Measurements from ENCODE around the gene ANO1.

Gene ANO1

DNA sequence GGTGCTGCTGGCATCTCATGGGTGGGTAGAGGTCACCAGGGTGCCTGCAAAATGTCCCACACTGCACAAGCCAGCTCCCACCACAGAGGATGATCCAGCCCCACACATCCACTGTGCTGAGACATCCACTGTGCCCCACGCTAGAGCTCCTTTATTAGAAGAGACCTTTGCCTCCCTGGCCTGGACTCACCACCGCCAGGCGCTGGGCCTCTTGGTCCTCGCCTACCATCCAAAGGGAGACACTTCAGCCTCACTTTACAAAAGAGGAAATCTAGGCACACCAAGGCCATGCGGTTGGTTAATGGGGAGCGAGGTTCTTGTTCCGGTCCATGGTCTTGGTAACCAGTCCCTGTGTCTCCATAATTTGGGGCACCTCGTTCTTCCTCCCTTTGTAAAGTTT, 3.4 kb upstream of the ANO1 start:
- Mint-ChIP-seq H3K27ac (no peak overlapping the region), H3K9me3 (no peaks in the 10 kb centered on the region), H3K4me1 (ENCODE audit: low read depth) (peaks cover 1% of the 10 kb centered on the region), H3K27me3 (ENCODE audit: low read depth) (peaks cover 79% of the 10 kb centered on the region), H3K4me3 (no peak overlapping the region), H3K36me3 (ENCODE audit: low read depth) (no peaks in the 10 kb centered on the region)

DNA sequence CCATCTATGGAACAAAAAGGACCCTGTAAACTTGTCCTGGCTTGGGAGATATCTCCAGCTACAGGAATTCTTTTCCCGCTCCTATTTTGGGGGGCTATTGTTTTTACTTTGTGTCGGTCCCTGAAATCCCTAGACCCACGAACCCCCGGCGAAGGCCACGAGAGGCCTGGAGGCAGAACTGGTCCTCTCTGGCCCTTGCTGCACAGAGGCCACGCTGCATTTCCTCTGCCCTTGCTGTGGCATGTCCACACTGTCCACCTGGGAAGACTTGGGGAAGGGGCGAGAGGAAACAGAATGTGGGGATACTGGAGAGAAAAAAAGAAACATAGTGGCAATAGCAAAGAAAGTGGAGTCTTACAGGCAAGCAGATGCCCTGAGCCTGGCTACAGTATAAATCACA, 2.3 kb upstream of the ANO1 start:
- H3K27ac Mint-ChIP-seq = no peak overlapping the region
- H3K4me1 Mint-ChIP-seq (ENCODE audit: low read depth) = peaks cover 1% of the 10 kb centered on the region
- H3K36me3 Mint-ChIP-seq (ENCODE audit: low read depth) = no peaks in the 10 kb centered on the region
- H3K27me3 Mint-ChIP-seq (ENCODE audit: low read depth) = peaks cover 78% of the 10 kb centered on the region
- H3K9me3 Mint-ChIP-seq = no peaks in the 10 kb centered on the region
- no peak overlapping the region for H3K4me3 Mint-ChIP-seq

DNA sequence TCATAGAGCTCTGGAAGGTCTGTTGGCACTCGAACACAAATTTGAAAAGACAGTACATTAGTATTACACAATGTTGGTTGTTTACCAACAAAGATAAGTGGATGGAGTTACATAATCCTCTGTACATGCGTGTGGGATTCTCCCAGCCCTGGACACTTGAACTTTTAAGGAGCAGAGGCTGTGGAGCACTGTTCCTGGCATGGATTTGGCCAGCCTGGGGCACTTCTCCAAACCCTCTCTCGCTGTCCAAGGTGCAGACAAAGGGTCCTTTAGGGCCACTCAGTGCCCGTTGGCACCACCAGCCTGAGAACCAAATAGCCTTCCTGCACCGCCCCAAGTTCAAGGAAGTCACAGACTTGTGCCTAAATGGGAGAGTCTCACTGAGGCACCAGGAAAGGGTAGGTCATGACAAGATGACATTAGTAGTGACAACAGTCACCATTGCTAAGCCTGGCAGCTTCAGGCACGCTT, 1.6 kb upstream of the ANO1 start:
- no peaks in the 10 kb centered on the region for H3K36me3 Mint-ChIP-seq (ENCODE audit: low read depth)
- H3K27me3 Mint-ChIP-seq (ENCODE audit: low read depth) = peaks cover 78% of the 10 kb centered on the region
- H3K4me1 Mint-ChIP-seq (ENCODE audit: low read depth) = peaks cover 1% of the 10 kb centered on the region
- no peaks in the 10 kb centered on the region for H3K9me3 Mint-ChIP-seq
- H3K27ac Mint-ChIP-seq = no peak overlapping the region
- H3K4me3 Mint-ChIP-seq = no peak overlapping the region

DNA sequence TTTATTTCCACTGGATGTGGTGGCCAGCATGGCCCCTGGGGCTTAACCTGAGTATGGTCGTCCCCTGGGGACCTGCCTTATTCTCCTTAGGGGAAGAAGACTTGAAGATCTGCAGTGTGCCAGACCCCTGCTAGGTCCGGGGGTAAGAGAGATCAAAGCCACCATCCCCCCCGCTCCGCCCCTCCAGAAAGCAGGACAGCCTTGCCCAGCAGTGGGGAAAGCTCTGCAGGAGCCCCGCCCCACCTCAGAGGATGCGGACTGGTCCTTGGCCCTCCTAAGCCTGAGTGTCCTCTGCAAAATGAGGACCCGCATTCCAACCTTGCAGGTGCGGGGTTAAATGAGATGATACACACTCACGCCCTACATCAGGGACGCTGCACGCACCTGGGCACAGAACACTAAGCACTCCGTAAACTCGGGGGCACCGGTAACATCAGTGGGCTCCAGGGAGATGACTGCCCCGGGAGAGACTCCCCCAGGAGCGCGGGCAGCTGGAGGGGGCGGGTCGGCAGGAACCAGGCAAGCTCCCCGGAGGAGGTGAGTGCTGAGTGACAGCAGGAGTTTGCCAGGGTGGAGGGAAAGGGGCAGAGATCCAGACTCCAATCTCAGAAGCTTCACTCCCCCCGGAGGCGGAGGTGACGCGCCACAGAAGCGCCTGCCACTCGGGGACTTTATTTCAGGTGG, 564 bp upstream of the ANO1 start:
- Mint-ChIP-seq H3K9me3 (no peaks in the 10 kb centered on the region), H3K27me3 (ENCODE audit: low read depth) (peaks cover 68% of the 10 kb centered on the region), H3K36me3 (ENCODE audit: low read depth) (no peaks in the 10 kb centered on the region), H3K4me3 (no peak overlapping the region), H3K4me1 (ENCODE audit: low read depth) (peaks cover 1% of the 10 kb centered on the region), H3K27ac (no peak overlapping the region)

DNA sequence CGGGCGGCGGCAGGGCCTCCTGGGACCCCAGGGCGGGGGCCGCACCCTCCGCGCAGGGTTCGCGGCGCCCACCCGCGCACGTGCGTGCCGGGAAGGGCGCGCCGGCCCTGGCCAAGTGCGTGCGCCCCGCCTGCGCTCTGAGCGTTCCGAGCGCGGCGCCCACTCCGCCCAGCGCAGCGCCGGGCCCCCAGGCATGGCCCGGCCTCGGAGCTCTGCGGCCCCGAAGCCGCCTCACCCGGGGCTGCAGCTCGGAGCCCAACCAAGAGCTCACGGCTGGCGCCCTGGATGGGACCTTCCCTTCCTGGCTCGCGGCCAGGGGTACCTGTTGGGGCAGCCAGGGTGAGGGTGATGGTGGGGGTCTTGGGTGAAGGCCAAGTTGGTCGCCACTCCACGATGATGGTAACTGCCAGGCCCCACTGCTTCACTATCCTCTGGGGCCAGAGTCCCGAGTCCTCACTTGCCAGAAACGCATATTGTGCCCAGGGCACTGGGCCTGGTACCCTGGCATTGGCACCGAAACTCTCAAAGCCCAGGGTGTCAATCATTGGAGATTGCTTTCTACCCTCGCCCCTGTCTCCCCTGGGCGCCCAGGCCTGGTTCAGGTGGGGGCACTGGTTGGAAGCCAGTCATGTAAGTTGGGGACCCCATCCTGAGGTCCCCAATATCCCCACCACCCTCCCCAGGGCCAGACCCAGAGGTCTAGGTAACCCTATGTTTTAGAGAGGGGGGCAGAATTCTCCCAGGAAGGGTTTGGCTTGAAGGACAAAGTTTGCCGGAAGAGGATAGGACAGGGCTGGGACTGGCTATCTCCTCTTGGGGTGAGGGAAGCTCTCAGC, 882 bp downstream of the ANO1 start:
- Mint-ChIP-seq H3K27me3 (ENCODE audit: low read depth) (peaks cover 53% of the 10 kb centered on the region), H3K4me3 (no peak overlapping the region), H3K9me3 (no peaks in the 10 kb centered on the region), H3K36me3 (ENCODE audit: low read depth) (no peaks in the 10 kb centered on the region), H3K27ac (no peak overlapping the region), H3K4me1 (ENCODE audit: low read depth) (no peaks in the 10 kb centered on the region)

DNA sequence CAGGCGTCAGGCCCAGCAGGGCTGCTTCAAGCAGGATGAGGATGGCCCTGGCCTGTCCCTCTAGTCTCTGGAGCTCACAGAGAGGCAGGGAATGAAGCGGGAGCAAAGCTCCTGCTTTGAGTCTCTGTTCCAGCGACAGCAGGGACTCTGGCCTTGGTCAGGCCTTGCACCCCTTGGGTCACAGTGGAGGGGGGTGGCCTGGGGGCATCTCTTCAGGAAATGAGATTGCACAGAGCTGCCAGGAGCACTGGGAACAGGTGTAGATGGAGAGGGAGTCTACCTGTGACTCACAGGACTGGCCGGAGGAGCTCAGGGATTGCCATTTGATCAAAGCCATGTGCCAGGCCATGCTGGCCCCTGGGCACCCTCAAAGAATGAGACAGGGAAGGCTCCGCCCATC, 1.6 kb downstream of the ANO1 start:
- H3K36me3 Mint-ChIP-seq (ENCODE audit: low read depth) = no peaks in the 10 kb centered on the region
- no peak overlapping the region for H3K27ac Mint-ChIP-seq
- H3K27me3 Mint-ChIP-seq (ENCODE audit: low read depth) = peaks cover 48% of the 10 kb centered on the region
- no peak overlapping the region for H3K4me3 Mint-ChIP-seq
- H3K9me3 Mint-ChIP-seq = no peaks in the 10 kb centered on the region
- H3K4me1 Mint-ChIP-seq (ENCODE audit: low read depth) = no peaks in the 10 kb centered on the region

DNA sequence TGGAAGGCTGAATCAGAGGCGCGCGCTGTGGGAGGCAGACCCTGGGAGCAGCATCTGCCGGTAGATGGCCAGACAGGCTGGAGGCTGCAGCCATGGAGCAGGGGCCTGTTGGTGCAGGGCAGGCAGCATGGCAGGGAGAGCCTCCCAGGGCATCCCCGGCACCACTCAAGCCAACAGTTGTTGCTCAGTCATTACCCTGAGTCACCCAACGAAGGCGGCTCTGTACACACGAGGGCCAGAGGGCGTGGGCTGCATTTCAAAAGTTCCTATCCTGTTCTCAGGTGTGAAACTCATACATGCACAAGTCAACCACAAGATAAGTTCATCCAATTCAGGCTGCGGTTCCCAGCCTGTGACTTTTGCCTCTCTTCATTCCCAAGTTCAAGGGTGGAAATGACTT, 2.6 kb downstream of the ANO1 start:
- H3K4me1 Mint-ChIP-seq (ENCODE audit: low read depth) = no peaks in the 10 kb centered on the region
- no peaks in the 10 kb centered on the region for H3K9me3 Mint-ChIP-seq
- H3K27ac Mint-ChIP-seq = no peak overlapping the region
- peaks cover 39% of the 10 kb centered on the region for H3K27me3 Mint-ChIP-seq (ENCODE audit: low read depth)
- no peaks in the 10 kb centered on the region for H3K36me3 Mint-ChIP-seq (ENCODE audit: low read depth)
- no peak overlapping the region for H3K4me3 Mint-ChIP-seq

DNA sequence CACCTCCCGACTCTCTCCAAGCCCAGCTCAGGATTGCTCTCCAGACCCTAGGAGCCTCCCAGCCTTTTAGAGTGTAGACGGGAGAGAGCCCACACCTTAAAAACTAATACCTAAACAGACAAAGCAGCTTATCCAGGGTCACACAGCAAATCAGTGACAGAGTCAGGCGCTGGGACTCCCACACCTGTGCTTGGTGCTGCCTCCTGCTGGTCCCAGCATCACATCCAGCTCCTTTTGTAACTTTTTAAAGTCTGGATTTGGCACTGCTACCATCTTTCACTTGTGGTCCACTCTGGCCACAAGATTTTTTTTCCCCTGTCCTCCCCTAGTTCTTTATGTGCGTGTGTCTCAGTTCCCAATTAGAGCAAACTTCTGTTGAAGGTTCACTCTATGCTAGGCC, 4.7 kb downstream of the ANO1 start:
- Mint-ChIP-seq H3K4me3 (no peak overlapping the region), H3K27ac (no peak overlapping the region), H3K36me3 (ENCODE audit: low read depth) (no peaks in the 10 kb centered on the region), H3K4me1 (ENCODE audit: low read depth) (no peaks in the 10 kb centered on the region), H3K27me3 (ENCODE audit: low read depth) (peaks cover 20% of the 10 kb centered on the region), H3K9me3 (no peaks in the 10 kb centered on the region)

DNA sequence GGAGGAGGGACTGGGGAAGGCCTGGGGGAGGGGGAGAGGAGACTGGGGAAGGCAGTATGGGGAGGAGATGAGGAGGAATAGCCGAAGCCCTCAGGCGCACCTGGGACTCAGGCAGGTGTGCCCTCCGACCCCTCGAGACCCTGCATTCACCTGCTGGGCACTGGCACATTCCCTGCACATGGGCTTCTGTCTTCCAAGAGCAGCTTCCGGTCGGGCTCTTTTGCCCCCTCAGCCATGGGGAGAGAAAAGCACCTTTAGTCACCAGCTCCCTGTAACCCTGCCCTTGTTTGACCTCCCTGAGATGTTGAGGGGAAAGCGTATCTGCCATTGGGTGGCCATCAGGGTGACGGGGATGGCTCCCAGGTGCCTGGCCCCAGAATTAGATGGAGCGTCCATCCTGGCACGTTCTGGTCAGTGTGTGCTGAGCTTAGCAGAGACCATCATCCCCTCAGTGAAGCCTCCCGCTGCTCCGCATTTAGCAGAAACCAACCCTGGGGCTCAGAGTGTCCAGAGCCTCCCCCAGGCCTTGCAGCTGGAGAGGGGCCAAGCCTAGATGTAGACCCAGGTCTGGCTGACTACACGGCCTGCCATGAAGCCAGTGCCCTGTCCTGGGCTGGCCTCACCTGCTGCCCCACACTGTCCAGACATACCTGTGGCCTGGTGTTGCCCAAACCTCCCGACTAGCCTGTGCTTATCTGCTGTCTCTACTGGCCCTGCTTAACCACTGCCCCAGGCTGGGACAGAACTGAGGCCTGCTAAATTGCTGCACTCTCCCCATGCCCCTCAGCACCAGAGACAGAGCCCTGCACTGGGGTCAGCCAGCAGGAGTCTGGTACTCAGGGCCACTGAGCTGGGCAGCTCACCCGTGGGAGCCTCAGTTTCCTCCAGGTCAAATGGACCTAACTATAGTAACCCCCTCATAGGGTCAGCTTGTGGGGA, 6.2 kb downstream of the ANO1 start:
- Mint-ChIP-seq H3K4me3 (no peak overlapping the region), H3K27ac (no peak overlapping the region), H3K9me3 (no peaks in the 10 kb centered on the region), H3K36me3 (ENCODE audit: low read depth) (no peaks in the 10 kb centered on the region), H3K4me1 (ENCODE audit: low read depth) (no peaks in the 10 kb centered on the region), H3K27me3 (ENCODE audit: low read depth) (peaks cover 14% of the 10 kb centered on the region)

DNA sequence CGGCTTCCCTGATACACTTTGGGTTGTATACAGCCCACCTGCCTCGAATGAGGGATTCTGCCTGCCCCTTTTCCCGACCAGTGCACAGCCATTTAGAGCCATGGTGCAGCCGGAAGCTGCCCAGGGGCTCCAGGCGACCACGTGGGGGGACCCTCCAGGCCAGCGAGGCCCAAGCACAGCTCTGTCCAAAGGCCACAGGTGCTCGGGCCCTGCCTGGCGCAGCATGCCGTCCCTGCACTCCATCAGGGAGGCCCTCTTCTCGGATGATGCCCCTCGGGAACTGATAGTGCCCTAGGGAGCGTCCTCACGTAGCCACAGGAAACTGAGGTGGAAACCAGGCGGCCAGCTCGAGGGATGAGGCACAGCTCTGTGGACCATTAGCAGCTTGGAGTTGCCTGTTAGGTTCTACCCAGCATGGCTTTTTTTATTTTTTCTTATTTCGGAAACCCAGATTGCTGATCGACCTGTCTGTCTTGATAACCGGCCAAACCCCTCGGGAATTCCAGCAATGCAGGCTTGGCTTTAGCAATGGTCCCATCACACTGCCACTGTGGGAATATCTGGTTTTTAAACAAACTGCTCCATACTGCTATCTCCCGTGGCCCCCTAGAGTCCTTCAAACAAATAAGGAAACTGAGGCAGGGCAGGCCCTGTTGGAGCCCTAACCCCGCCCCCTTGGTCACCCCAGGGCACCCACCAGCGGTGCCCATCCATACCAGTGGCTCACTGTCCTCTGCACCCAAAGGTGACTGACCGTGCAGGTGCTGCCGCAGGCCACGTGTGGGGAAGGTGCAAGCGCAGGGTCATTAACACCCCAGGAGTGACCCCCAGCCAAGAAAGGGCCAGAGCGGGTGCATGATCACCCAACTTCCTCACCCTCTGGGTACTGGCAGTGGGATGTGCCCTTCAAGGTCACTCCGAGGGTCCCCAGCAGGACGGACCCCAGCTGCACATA, 8.0 kb downstream of the ANO1 start:
- no peak overlapping the region for H3K27ac Mint-ChIP-seq
- H3K36me3 Mint-ChIP-seq (ENCODE audit: low read depth) = no peaks in the 10 kb centered on the region
- no peaks in the 10 kb centered on the region for H3K9me3 Mint-ChIP-seq
- peaks cover 4% of the 10 kb centered on the region for H3K27me3 Mint-ChIP-seq (ENCODE audit: low read depth)
- H3K4me1 Mint-ChIP-seq (ENCODE audit: low read depth) = no peaks in the 10 kb centered on the region
- no peak overlapping the region for H3K4me3 Mint-ChIP-seq

DNA sequence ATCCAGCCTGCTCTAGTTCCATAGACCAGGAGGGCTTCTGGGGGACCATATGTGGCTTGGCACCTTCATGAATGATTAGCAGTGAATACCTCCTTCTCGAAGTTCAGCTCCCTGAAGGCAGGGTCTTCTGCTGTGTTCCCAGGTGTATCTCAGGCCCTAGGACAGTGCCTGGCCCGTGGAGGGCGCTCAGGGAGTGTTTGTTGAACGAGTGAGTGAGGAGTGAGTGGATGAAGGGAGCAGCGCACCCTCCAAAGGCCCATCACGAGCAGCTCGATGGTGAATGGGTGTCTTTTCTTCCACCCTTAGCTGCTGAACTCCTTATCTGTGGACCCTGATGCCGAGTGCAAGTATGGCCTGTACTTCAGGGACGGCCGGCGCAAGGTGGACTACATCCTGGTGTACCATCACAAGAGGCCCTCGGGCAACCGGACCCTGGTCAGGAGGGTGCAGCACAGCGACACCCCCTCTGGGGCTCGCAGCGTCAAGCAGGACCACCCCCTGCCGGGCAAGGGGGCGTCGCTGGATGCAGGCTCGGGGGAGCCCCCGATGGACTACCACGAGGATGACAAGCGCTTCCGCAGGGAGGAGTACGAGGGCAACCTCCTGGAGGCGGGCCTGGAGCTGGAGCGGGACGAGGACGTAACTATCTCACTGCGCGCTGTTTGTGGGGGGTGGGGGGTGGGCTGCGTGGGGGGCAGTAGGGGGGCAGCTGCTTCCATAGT, 9.5 kb downstream of the ANO1 start:
- H3K27me3 Mint-ChIP-seq (ENCODE audit: low read depth) = no peaks in the 10 kb centered on the region
- H3K4me1 Mint-ChIP-seq (ENCODE audit: low read depth) = no peaks in the 10 kb centered on the region
- no peak overlapping the region for H3K27ac Mint-ChIP-seq
- H3K4me3 Mint-ChIP-seq = no peak overlapping the region
- H3K9me3 Mint-ChIP-seq = no peaks in the 10 kb centered on the region
- H3K36me3 Mint-ChIP-seq (ENCODE audit: low read depth) = no peaks in the 10 kb centered on the region

DNA sequence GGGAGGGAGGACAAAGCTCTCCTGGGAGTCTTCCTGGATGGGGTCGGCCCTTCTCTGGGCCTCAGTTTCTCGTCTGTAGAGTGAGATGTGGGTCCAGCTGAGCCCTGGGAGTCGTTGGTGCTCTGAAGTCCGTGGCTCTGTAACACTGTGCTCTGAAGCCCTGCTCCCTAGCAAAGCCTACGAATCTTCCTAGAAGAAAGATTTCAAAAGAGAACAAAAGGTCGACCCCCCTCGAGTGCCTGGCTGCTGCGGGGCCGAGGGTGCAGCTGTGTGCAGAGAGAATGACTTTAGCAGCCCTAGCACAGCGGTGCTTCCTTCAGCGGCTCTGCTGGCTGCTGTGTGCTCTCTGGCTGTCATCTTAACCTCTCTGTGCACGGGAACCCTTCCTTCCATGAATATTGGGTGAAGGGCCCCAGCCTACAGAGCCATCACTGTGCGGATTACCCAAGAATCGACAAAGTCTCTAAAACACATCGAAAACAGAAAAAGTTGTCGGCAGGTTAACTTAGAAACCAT, 10.7 kb downstream of the ANO1 start:
- Mint-ChIP-seq H3K9me3 (no peaks in the 10 kb centered on the region), H3K27ac (no peak overlapping the region), H3K36me3 (ENCODE audit: low read depth) (no peaks in the 10 kb centered on the region), H3K27me3 (ENCODE audit: low read depth) (no peaks in the 10 kb centered on the region), H3K4me3 (no peak overlapping the region), H3K4me1 (ENCODE audit: low read depth) (no peaks in the 10 kb centered on the region)

DNA sequence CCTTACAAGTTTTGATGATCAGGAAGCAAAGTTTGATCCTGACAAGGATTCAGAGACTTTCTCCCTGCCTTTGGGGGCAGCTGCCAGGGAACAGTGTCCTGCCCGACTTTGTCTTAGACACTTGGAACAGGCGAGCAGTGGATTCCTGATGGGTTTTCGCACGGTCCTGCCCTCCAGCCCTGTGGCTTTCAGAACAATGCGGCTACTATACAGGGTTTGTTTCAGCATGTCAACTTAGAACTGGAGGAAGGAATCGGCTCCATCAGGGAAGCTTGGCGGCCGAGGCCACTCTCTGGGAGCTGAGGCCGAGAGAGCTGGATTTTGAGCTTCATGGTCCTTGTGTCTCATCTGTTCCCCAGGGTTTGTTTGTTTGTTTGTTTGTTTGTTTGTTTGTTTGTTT, 11.5 kb downstream of the ANO1 start:
- Mint-ChIP-seq H3K27me3 (ENCODE audit: low read depth) (no peaks in the 10 kb centered on the region), H3K4me3 (no peak overlapping the region), H3K4me1 (ENCODE audit: low read depth) (no peaks in the 10 kb centered on the region), H3K27ac (no peak overlapping the region), H3K36me3 (ENCODE audit: low read depth) (no peaks in the 10 kb centered on the region), H3K9me3 (no peaks in the 10 kb centered on the region)
